ENCODE measurements around the gene OR2A42.
"Not testable (repeated sequence)": the region's sequence is repeated elsewhere in the genome, so short reads cannot be mapped to it uniquely, and the experiment has no call there.

Gene OR2A42

DNA sequence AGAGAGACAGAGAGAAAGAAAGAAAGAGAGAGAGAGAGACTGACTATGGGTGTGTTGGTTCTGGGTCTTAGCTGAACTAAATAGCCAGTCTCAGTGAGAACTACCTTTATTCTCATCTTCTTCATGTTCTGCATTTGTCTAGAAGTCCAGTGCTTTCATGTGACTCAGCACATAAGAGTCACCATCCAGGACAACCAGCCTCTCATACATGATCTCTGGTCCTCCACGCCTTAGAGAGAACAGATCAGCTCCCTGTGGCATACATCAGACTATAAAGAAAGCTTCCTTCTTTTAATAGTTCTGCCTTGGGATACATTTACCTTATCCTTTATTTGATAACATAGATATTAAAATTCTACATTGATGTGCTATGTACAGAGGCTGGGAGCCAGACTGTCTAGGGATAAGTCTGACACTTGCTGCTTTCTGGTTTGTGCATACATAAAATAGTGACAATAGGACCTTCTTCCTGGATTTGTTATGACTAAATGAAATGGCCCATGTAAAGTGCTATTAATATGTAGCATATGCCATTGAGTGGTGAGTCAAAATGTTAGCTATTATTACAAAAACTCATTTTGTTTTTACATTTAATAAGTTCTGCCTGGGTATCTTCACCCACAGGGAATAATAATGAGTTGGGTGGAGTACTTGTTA, 8.4 kb upstream of the OR2A42 start:
- not testable (repeated sequence) for H3K36me3 ChIP-seq (replicated peaks; ENCODE audit: insufficient read depth, low read length); H3K9ac ChIP-seq (ENCODE audit: low read length); H3K4me3 ChIP-seq (ENCODE audit: low read length); H3K4me2 ChIP-seq (ENCODE audit: low read depth, low read length); H3K9me2 ChIP-seq (replicated peaks; ENCODE audit: insufficient read depth, low read length); H4K20me1 ChIP-seq (ENCODE audit: insufficient read depth, low read length); H3K9me3 ChIP-seq (replicated peaks; ENCODE audit: insufficient read depth, low read length); H3K4me1 ChIP-seq (ENCODE audit: low read length); H3F3A ChIP-seq (ENCODE audit: insufficient read depth, low read length); H3K27me3 ChIP-seq (replicated peaks; ENCODE audit: insufficient read depth, low read length); H2AFZ ChIP-seq (ENCODE audit: low read length); DNase-seq; H3K27ac ChIP-seq (ENCODE audit: low read length); H3K79me2 ChIP-seq (ENCODE audit: low read length)

DNA sequence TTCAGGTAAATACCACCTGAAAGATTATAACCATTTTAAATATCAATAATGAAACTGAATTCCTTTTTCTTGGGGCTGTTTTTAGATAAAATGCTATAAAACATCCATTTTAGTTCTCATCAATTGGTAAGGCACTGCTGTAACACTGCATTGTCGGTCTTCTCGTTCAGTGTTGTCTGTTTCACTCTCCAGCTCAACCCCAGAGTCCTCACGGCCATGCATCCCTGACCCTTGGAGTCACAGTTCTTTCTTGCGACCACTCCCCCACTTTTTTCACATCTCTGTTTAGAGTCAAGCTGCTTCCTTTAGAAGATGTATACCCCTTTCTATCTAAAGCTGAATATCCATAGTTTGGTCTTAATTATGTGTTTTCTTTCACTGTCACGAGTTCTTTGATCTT, 7.6 kb upstream of the OR2A42 start:
- not testable (repeated sequence) for H3K4me2 ChIP-seq (ENCODE audit: low read depth, low read length); H3K27me3 ChIP-seq (replicated peaks; ENCODE audit: insufficient read depth, low read length); DNase-seq; H3K79me2 ChIP-seq (ENCODE audit: low read length); H3K9me2 ChIP-seq (replicated peaks; ENCODE audit: insufficient read depth, low read length); H3K9me3 ChIP-seq (replicated peaks; ENCODE audit: insufficient read depth, low read length); H3K4me3 ChIP-seq (ENCODE audit: low read length); H3F3A ChIP-seq (ENCODE audit: insufficient read depth, low read length); H4K20me1 ChIP-seq (ENCODE audit: insufficient read depth, low read length); H3K27ac ChIP-seq (ENCODE audit: low read length); H3K4me1 ChIP-seq (ENCODE audit: low read length); H3K9ac ChIP-seq (ENCODE audit: low read length); H3K36me3 ChIP-seq (replicated peaks; ENCODE audit: insufficient read depth, low read length); H2AFZ ChIP-seq (ENCODE audit: low read length)

DNA sequence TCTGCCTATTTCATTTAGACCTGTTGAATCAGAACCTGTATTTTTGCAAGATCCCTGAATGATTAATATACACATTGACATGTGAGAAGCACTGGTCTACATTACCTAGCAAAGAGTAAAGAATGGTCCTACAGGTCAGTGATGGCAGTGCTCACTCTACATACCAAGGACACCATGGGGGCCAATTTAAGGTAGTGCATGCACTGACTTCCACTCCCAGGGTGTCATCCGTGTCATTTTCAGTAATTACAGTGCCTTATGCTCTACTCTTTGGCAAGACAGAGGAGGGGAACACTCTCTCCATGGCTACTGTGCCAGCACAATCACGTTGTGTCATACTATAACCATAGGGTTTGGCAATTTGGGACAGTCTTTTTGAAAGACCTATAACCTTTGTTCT, 6.0 kb upstream of the OR2A42 start:
- H3K9ac ChIP-seq (ENCODE audit: low read length); H3K9me2 ChIP-seq (replicated peaks; ENCODE audit: insufficient read depth, low read length); H3F3A ChIP-seq (ENCODE audit: insufficient read depth, low read length); H3K79me2 ChIP-seq (ENCODE audit: low read length); H3K4me2 ChIP-seq (ENCODE audit: low read depth, low read length); H3K9me3 ChIP-seq (replicated peaks; ENCODE audit: insufficient read depth, low read length); H3K27ac ChIP-seq (ENCODE audit: low read length); H3K27me3 ChIP-seq (replicated peaks; ENCODE audit: insufficient read depth, low read length); H3K36me3 ChIP-seq (replicated peaks; ENCODE audit: insufficient read depth, low read length); H2AFZ ChIP-seq (ENCODE audit: low read length); H3K4me1 ChIP-seq (ENCODE audit: low read length); H4K20me1 ChIP-seq (ENCODE audit: insufficient read depth, low read length); DNase-seq; H3K4me3 ChIP-seq (ENCODE audit: low read length): not testable (repeated sequence)

DNA sequence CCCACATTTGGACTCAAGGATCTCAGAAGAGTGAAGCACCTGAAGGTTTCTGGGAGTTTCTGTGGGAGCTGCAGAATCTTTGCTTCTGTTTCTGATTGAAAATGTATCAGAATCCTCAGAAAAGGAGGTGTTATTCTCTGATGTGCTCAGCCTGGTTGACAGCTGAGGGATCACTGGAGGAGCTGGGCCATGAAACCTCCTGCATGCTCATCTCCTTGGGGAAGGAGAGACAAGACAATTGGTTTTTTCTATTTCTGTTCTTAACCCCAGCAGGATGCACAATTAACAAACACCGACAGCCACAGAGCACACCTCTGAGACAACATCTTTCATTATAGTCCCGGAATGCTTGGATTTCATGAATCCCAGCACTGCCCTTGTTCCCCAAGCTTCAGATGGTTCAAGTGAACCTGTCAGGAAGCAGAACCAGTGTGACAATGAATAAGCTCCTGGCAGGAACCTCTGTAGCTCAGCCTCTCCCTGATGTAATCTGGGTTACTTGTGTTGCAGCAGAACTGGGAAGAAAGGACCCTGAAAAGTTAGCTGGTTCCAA, 799 bp downstream of the OR2A42 start:
- DNase-seq: peak; percentile 7

DNA sequence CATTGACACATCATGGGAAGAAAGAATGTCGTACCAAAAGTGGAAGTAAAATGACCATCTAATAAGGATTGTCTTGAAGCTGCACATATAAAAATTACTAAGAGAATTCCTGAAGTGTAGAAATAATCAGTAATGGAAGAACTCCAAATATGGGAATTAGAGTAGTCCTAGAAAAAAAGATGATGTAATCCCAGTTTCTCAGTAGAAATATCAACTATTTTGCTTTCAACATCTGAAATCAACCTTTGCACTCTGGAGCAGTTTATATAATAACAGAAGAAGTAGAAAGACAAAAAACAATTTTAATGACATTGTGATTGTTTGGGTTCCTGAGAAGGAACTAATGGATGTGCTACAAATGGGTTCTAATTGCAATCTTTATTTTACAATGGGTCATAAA, 6.4 kb downstream of the OR2A42 start:
- H3K27ac ChIP-seq (ENCODE audit: low read length); H3F3A ChIP-seq (ENCODE audit: insufficient read depth, low read length): not testable (repeated sequence)

More for the DNA sequence above, 799 bp downstream of the OR2A42 start:
- H3K9me3 ChIP-seq (replicated peaks; ENCODE audit: insufficient read depth, low read length); H3F3A ChIP-seq (ENCODE audit: insufficient read depth, low read length); H3K9me2 ChIP-seq (replicated peaks; ENCODE audit: insufficient read depth, low read length); H2AFZ ChIP-seq (ENCODE audit: low read length); H3K27me3 ChIP-seq (replicated peaks; ENCODE audit: insufficient read depth, low read length); H3K4me3 ChIP-seq (ENCODE audit: low read length); H3K4me2 ChIP-seq (ENCODE audit: low read depth, low read length); H3K9ac ChIP-seq (ENCODE audit: low read length); H3K79me2 ChIP-seq (ENCODE audit: low read length); H4K20me1 ChIP-seq (ENCODE audit: insufficient read depth, low read length); H3K4me1 ChIP-seq (ENCODE audit: low read length); H3K36me3 ChIP-seq (replicated peaks; ENCODE audit: insufficient read depth, low read length); H3K27ac ChIP-seq (ENCODE audit: low read length): not testable (repeated sequence)

DNA sequence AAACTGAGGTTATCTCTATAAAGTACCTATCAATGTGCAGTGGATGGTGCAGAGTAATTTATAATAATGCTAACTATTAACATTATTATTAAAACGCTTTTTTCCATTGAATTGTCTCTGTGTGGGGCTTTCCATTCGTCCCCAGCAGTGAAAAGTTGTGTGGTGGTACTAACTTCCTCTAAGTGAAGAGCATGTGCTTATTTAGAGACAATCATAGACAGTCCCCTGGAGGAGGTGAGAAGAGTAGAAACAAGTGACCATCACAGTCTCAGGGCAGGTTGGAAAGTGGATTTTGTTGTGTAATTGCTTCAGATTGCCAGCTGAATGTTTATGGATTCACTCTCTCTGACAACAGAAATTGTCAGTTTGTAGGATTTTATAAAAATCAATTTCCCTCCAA, 8.4 kb downstream of the OR2A42 start:
- not testable (repeated sequence) for H2AFZ ChIP-seq (ENCODE audit: low read length); H3K79me2 ChIP-seq (ENCODE audit: low read length); H3K9me3 ChIP-seq (replicated peaks; ENCODE audit: insufficient read depth, low read length); DNase-seq; H3K4me1 ChIP-seq (ENCODE audit: low read length); H4K20me1 ChIP-seq (ENCODE audit: insufficient read depth, low read length); H3K9ac ChIP-seq (ENCODE audit: low read length); H3K27ac ChIP-seq (ENCODE audit: low read length); H3K27me3 ChIP-seq (replicated peaks; ENCODE audit: insufficient read depth, low read length); H3F3A ChIP-seq (ENCODE audit: insufficient read depth, low read length); H3K4me2 ChIP-seq (ENCODE audit: low read depth, low read length); H3K36me3 ChIP-seq (replicated peaks; ENCODE audit: insufficient read depth, low read length); H3K9me2 ChIP-seq (replicated peaks; ENCODE audit: insufficient read depth, low read length); H3K4me3 ChIP-seq (ENCODE audit: low read length)

More for the DNA sequence above, 6.4 kb downstream of the OR2A42 start:
- not testable (repeated sequence) for H3K79me2 ChIP-seq (ENCODE audit: low read length); H3K4me1 ChIP-seq (ENCODE audit: low read length); H2AFZ ChIP-seq (ENCODE audit: low read length); H3K9ac ChIP-seq (ENCODE audit: low read length); H3K9me2 ChIP-seq (replicated peaks; ENCODE audit: insufficient read depth, low read length); H3K4me3 ChIP-seq (ENCODE audit: low read length); H3K36me3 ChIP-seq (replicated peaks; ENCODE audit: insufficient read depth, low read length); H3K4me2 ChIP-seq (ENCODE audit: low read depth, low read length); H3K9me3 ChIP-seq (replicated peaks; ENCODE audit: insufficient read depth, low read length); H3K27me3 ChIP-seq (replicated peaks; ENCODE audit: insufficient read depth, low read length); DNase-seq; H4K20me1 ChIP-seq (ENCODE audit: insufficient read depth, low read length)

DNA sequence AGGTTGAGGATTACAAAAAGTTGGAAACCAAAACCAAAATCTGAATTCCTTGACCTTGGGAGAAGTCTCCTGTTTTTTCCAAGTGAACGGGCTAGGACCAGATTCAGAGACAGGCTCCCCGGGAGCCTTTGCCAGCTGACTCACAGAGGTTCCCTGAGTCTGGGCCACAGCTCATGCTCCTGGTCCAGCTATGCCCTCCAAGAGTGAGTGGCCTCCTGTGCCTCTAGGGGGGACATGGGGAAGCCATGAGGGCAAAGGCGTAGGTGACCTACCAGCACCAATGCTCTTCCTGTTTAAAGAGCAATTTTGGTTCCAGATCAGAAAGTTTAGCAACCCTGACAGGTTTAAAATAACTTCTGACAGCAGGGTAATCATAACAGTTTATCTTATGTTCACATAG, 10.6 kb downstream of the OR2A42 start:
- not testable (repeated sequence) for H3K4me3 ChIP-seq (ENCODE audit: low read length); DNase-seq; H4K20me1 ChIP-seq (ENCODE audit: insufficient read depth, low read length); H3K27me3 ChIP-seq (replicated peaks; ENCODE audit: insufficient read depth, low read length); H3K4me1 ChIP-seq (ENCODE audit: low read length); H3K4me2 ChIP-seq (ENCODE audit: low read depth, low read length); H2AFZ ChIP-seq (ENCODE audit: low read length); H3K27ac ChIP-seq (ENCODE audit: low read length); H3F3A ChIP-seq (ENCODE audit: insufficient read depth, low read length); H3K36me3 ChIP-seq (replicated peaks; ENCODE audit: insufficient read depth, low read length); H3K79me2 ChIP-seq (ENCODE audit: low read length); H3K9me2 ChIP-seq (replicated peaks; ENCODE audit: insufficient read depth, low read length); H3K9me3 ChIP-seq (replicated peaks; ENCODE audit: insufficient read depth, low read length); H3K9ac ChIP-seq (ENCODE audit: low read length)

DNA sequence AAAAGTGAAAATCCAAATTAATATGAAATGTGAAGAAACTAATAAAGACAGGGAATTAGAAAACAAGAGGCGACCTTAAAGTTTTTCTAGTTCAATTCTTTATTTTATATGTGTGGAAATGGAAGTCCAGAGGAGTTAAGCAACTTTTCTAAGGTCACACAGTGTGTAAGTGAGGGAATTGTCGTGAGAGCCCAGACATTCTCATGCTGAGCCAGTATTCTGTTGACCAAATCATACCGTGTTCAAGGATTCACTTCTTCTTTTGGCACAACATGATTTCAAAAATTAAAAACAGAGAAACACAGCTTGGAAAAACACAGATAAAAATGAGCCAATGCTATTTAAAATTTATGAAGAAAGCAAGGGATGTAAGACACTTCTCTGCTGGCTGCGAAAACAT, 12.5 kb downstream of the OR2A42 start:
- not testable (repeated sequence) for H3K9me3 ChIP-seq (replicated peaks; ENCODE audit: insufficient read depth, low read length); H3K4me1 ChIP-seq (ENCODE audit: low read length); H3K9ac ChIP-seq (ENCODE audit: low read length); H3K4me2 ChIP-seq (ENCODE audit: low read depth, low read length); H3K4me3 ChIP-seq (ENCODE audit: low read length); H3K79me2 ChIP-seq (ENCODE audit: low read length); H4K20me1 ChIP-seq (ENCODE audit: insufficient read depth, low read length); DNase-seq; H3K9me2 ChIP-seq (replicated peaks; ENCODE audit: insufficient read depth, low read length); H2AFZ ChIP-seq (ENCODE audit: low read length); H3F3A ChIP-seq (ENCODE audit: insufficient read depth, low read length); H3K27ac ChIP-seq (ENCODE audit: low read length); H3K27me3 ChIP-seq (replicated peaks; ENCODE audit: insufficient read depth, low read length); H3K36me3 ChIP-seq (replicated peaks; ENCODE audit: insufficient read depth, low read length)

Data from MM.1S (cell line).